Calu3 (cell line): Measurements from ENCODE around the gene SDC4. TPM values are rescaled to one million over a fixed set of nuclear protein-coding genes. Genes with fewer than 3 reads are reported as not detected.
"Not testable (repeated sequence)": the region's sequence is repeated elsewhere in the genome, so short reads cannot be mapped to it uniquely, and the experiment has no call there.

Experiments
- BruUV-seq: library from RNA; stranded (reverse); fragments of 400-500 nt; replicated peaks from 2 replicates; lab custom pipeline; 2021; lab: Mats Ljungman, UMichigan
- CTCF ChIA-PET: fragments of 300-600 bp; sonication (Branson Sonifier 250); formaldehyde crosslinking; loops from one replicate; lab custom pipeline; 2022; ENCODE audit warnings: antibody characterized with exemption; lab: Charles Lee
- DNase-seq: peaks from one replicate; pipeline ENCODE4 v3.0.0; 2022
- H3K27ac Mint-ChIP-seq: one replicate; pipeline ENCODE4 v1.8.0; 2022; ENCODE audit warnings: mixed read lengths; ENCODE audit not compliant: unreplicated experiment
- H3K27me3 Mint-ChIP-seq: one replicate; pipeline ENCODE4 v1.8.0; 2022; ENCODE audit warnings: mixed read lengths; ENCODE audit not compliant: unreplicated experiment
- H3K36me3 Mint-ChIP-seq: one replicate; pipeline ENCODE4 v1.8.0; 2022; ENCODE audit warnings: mild to moderate bottlenecking, moderate library complexity, mixed read lengths; ENCODE audit not compliant: insufficient read depth, unreplicated experiment
- H3K4me1 Mint-ChIP-seq: one replicate; pipeline ENCODE4 v1.8.0; 2022; ENCODE audit warnings: mild to moderate bottlenecking, low read depth, mixed read lengths; ENCODE audit not compliant: unreplicated experiment
- H3K4me3 Mint-ChIP-seq: one replicate; pipeline ENCODE4 v1.8.0; 2022; ENCODE audit warnings: mild to moderate bottlenecking, low read depth, moderate library complexity, mixed read lengths; ENCODE audit not compliant: unreplicated experiment
- H3K9me3 Mint-ChIP-seq: one replicate; pipeline ENCODE4 v1.8.0; 2022; ENCODE audit warnings: low read depth, mixed read lengths; ENCODE audit not compliant: unreplicated experiment
- intact Hi-C: fragments of 100-400 bp; cut with micrococcal nuclease; formaldehyde crosslinking; loops from one replicate; pipeline ENCODE4 v1.10.0; 2022; ENCODE audit not compliant: unreplicated experiment
- total RNA-seq: library from RNA; stranded (reverse); gene quantifications from 2 replicates; pipeline ENCODE4 v1.2.3, GENCODE V29; 2022
- TF ChIP-seq, protein P1 (sequence below): fragments of 200-600 bp; IDR thresholded peaks from one replicate; pipeline ENCODE4 v1.8.0; 2022; ENCODE audit warnings: antibody characterized with exemption; ENCODE audit not compliant: unreplicated experiment

Gene SDC4
- total RNA-seq, 1 experiment from 2014 or later, result 238 TPM

DNA sequence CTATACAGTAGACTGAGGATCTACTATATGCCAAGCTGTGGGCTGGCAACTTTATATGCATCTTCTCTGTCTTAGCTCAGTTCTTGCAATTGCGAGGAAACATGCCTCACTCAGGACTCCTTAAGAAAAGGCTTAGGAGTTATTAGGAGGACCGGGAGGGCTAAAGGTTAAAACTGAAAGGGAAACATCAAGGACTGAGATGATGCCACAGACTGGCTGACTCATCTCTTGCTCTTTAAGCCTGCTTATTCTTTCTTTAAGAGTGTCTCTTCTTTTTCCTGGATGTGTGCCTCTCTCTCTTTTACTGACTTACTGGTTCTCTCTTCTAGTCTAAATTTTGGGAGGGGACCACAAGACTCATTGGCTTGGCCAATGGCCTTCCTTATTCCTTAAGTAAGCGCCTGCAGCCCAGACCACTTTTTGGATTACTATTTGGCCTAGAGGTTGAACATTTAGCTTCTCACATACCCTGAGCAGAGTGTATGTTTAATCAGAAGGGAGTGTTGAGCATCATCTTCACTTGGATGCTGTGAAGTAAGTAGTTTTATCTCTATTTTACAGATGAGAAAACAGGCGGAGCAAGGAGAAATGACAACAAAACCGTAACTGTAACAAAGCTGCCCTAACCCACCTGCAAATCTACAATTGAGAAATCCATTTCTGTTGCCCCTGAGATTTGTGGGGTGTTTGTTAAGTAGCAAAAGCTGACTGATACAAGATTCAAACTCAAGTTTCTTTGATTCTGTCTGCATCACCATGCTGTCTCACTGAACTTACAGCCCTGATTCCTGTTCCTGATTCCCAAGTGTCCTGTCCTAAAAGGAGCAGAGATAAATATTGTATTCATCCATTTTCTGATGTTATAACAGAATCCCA, 7.2 kb upstream of the SDC4 start:
- intact Hi-C loops, result no loop called here
- Mint-ChIP-seq H3K4me3 (no peak overlapping the region), H3K4me1 (peaks cover 40% of the 10 kb centered on the region), H3K36me3 (peaks cover 23% of the 10 kb centered on the region), H3K27me3 (no peaks in the 10 kb centered on the region), H3K27ac (no peak overlapping the region), H3K9me3 (no peaks in the 10 kb centered on the region)
- TF ChIP-seq, protein P1, sequence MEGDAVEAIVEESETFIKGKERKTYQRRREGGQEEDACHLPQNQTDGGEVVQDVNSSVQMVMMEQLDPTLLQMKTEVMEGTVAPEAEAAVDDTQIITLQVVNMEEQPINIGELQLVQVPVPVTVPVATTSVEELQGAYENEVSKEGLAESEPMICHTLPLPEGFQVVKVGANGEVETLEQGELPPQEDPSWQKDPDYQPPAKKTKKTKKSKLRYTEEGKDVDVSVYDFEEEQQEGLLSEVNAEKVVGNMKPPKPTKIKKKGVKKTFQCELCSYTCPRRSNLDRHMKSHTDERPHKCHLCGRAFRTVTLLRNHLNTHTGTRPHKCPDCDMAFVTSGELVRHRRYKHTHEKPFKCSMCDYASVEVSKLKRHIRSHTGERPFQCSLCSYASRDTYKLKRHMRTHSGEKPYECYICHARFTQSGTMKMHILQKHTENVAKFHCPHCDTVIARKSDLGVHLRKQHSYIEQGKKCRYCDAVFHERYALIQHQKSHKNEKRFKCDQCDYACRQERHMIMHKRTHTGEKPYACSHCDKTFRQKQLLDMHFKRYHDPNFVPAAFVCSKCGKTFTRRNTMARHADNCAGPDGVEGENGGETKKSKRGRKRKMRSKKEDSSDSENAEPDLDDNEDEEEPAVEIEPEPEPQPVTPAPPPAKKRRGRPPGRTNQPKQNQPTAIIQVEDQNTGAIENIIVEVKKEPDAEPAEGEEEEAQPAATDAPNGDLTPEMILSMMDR, result no peak
- CTCF ChIA-PET, result interaction anchor here (0.5 to 2.2 kb wide), 5 partner anchors 14 to 278 kb away, joined by 3 to 5 read pairs (median 4); no protein-coding TSS in a partner anchor
- no TSS peak for BruUV-seq
- no peak for DNase-seq

DNA sequence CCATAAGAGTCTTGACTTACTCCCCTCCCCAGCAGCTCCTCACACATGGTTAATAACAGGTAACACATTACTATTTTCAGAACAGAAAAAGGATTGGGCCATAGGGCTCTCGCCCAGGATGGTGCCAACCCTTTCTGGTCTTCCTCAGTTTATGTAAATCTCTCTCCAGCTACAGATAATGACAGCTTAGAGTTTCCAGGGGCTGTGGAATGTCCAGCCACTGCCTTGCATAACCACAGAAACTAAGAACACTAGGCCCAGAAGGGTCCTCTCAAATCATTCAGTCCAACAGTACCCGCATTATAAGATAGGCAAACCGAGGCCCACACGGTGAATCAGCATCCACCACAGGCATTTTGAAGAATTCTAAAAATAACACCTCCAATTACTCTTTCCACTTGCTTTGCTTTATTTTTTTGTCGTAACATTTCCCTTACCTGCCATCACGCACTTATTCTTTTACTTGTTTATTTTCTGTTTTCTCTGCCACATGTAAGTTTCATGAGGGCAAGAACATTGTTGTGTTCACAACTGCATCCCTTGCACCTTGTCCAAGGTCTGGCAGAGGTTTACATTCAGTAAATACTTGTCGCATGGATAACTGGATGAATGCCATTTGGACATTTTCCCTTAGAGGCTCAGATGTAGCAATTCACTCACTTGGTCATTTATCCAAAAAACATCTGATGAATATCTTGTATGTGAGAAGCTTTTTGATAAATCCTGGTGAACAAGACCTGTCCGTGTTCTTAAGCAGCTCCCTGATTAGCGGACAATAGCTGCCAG, 6.4 kb upstream of the SDC4 start:
- DNase-seq, result no peak
- no TSS peak for BruUV-seq
- CTCF ChIA-PET, result interaction anchor here (0.5 to 2.2 kb wide), 6 partner anchors 13 to 277 kb away, joined by 3 to 5 read pairs (median 4); no protein-coding TSS in a partner anchor
- intact Hi-C loops, result no loop called here
- Mint-ChIP-seq H3K27ac (no peak overlapping the region), H3K4me1 (peaks cover 31% of the 10 kb centered on the region), H3K36me3 (peaks cover 15% of the 10 kb centered on the region), H3K27me3 (no peaks in the 10 kb centered on the region), H3K4me3 (no peak overlapping the region), H3K9me3 (no peaks in the 10 kb centered on the region)
- TF ChIP-seq, protein P1, result no peak

DNA sequence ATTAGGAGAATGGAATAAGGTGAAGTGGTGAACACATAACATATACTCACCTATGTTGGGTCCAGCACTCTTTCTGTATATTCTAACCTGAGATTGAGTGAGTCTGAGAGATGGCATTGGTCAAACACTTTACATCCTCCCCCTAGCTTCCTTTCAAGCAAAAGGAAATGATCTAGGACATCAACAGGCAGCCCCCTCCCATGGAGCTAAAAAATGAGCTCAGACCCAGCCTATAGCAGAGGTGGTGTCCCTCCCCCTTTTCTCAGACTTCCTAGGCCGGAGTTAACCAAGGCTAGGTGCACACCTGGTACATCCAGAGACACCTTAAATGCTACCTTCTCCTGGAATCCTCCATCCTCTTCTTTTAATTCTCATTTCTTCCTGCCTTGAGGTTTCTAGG, 5.5 kb upstream of the SDC4 start:
- Mint-ChIP-seq H3K9me3 (no peaks in the 10 kb centered on the region), H3K27ac (no peak overlapping the region), H3K4me1 (peaks cover 23% of the 10 kb centered on the region), H3K4me3 (no peak overlapping the region), H3K27me3 (no peaks in the 10 kb centered on the region), H3K36me3 (peaks cover 11% of the 10 kb centered on the region)
- BruUV-seq, result no TSS peak
- intact Hi-C loops, result no loop called here
- TF ChIP-seq, protein P1, result no peak
- CTCF ChIA-PET, result interaction anchor here (0.6 to 1.6 kb wide), 2 partner anchors 12 to 31 kb away, joined by 4 read pairs; no protein-coding TSS in a partner anchor
- no peak for DNase-seq

DNA sequence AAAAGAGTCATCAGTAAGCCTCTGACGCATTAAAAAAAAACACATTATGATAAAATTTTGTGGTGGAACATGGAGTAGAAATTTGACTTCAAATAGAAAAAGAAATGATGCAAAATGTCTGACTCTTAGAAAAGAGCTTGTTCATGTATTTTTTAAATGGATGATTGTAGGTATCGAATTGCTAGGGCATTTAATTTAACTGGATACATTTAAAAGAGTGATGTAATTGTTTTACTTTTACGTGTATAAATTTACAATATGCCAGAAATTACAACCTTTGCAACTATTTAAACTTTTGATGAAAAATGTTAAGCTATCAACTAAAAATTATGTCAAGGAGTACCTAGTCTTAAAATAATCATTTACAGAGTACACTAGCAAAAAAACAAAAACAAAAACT, 4.5 kb upstream of the SDC4 start:
- DNase-seq, result no peak
- TF ChIP-seq, protein P1, result no peak
- peaks cover 15% of the 10 kb centered on the region for H3K36me3 Mint-ChIP-seq
- CTCF ChIA-PET, result interaction anchor here (0.9 to 1.6 kb wide), 2 partner anchors 9 to 30 kb away, joined by 3 to 4 read pairs; no protein-coding TSS in a partner anchor
- no peaks in the 10 kb centered on the region for H3K27me3 Mint-ChIP-seq
- H3K9me3 Mint-ChIP-seq, result no peaks in the 10 kb centered on the region
- H3K27ac Mint-ChIP-seq, result no peak overlapping the region
- H3K4me3 Mint-ChIP-seq, result no peak overlapping the region
- intact Hi-C loops, result no loop called here
- BruUV-seq, result no TSS peak
- H3K4me1 Mint-ChIP-seq, result peaks cover 13% of the 10 kb centered on the region

DNA sequence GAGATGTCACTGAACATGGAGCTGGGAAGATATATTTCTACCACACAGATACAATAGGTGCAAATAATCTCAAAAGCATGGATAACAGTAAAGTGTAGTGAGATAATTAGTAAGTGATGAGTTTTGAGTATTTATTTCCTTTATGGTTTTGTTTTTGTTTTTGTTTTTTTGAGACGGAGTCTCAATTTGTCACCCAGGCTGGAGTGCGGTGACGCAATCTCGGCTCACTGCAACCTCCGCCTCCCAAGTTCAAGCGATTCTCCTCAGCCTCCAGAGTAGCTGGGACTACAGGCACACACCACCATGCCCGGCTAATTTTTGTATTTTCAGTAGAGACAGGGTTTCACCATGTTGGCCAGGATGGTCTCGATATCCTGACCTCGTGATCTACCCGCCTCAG, 2.6 kb upstream of the SDC4 start:
- H3K9me3 Mint-ChIP-seq, H3K4me3 Mint-ChIP-seq, H3K27me3 Mint-ChIP-seq, BruUV-seq, DNase-seq, intact Hi-C loops, H3K27ac Mint-ChIP-seq: not testable (repeated sequence)
- CTCF ChIA-PET, result interaction anchor here (0.6 to 1.7 kb wide), 3 partner anchors 9 to 65 kb away, joined by 3 to 6 read pairs (median 4); partner anchors contain the start of gene SYS1
- Mint-ChIP-seq H3K36me3 (peaks cover 34% of the 10 kb centered on the region), H3K4me1 (peaks cover 23% of the 10 kb centered on the region)
